ENCODE data around the gene PHYHD1. TPM values are rescaled to one million over a fixed set of nuclear protein-coding genes. Genes with fewer than 3 reads are reported as not detected.
A peak's percentile ranks its signal among the peaks of the same experiment; 100 is the strongest.

The PHYHD1 gene
- total RNA-seq, 1 donor from 2014 or later, result 46.1 TPM

GRCh38 chr9:128887914-128888350 is 32.9 kb upstream of the PHYHD1 start:
- H3K36me3 ChIP-seq, result peaks cover 28 to 55% of the 10 kb centered on the region in 2 donors
- no peaks in the 10 kb centered on the region for H3K9me3 ChIP-seq
- H3K4me1 ChIP-seq, result peaks cover 37 to 75% of the 10 kb centered on the region in 2 donors
- H3K27me3 ChIP-seq, result no peaks in the 10 kb centered on the region
- no peak for DNase-seq (ENCODE audit: low spot score in 2 of 2)
- intact Hi-C loops (cut with DNase I), result no loop called here
- H3K27ac ChIP-seq, result peak overlapping the region; percentile 72 to 76
- TF ChIP-seq, protein P1, sequence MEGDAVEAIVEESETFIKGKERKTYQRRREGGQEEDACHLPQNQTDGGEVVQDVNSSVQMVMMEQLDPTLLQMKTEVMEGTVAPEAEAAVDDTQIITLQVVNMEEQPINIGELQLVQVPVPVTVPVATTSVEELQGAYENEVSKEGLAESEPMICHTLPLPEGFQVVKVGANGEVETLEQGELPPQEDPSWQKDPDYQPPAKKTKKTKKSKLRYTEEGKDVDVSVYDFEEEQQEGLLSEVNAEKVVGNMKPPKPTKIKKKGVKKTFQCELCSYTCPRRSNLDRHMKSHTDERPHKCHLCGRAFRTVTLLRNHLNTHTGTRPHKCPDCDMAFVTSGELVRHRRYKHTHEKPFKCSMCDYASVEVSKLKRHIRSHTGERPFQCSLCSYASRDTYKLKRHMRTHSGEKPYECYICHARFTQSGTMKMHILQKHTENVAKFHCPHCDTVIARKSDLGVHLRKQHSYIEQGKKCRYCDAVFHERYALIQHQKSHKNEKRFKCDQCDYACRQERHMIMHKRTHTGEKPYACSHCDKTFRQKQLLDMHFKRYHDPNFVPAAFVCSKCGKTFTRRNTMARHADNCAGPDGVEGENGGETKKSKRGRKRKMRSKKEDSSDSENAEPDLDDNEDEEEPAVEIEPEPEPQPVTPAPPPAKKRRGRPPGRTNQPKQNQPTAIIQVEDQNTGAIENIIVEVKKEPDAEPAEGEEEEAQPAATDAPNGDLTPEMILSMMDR (IDR thresholded peaks at IDR 0.05), result no peak
- peak overlapping the region; percentile 12 to 16 for H3K4me3 ChIP-seq

DNA sequence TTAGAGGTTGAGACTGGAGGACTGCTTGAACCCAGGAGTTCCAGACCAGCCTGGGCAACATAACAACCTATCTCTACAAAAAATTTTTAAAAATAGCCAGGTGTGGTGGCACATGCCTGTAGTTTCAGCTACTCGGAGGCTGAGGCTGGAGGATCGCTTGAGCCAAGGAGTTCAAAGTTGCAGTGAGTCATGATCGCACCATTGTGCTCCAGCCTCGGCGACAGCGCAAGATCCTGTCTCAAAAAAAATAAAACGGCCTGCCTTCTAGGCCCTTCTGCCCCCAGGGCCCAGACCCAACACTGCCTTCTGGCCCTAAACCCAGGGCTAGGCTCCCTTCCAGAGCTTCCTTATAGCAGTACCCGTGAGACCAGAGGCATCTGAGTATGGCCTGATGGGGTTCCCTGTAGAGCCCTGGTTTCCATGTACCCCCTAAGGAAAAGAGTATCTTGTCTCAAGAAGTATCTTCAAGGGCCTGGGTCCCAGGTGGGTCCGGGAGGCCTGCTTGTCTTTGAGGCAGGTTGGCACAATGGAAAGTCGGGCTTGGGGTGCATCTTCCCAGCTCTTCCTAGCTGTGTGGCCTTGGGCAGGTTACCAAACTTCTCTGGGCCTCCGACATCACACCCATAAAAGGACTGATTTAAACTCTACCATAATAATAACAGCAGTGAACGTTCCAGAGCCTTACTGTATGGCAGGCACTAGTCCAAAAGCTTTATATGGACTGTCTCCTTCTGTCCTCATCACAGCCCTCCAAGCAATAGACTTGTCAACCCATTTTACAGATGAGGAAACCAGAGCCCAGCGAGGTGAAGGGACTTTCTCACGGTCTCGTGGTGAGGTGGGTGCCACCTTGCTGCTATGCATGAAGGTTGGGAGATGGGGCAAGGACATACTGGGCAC is 29.2 kb upstream of the PHYHD1 start:
- Histone ChIP-seq H3K9me3 (no peaks in the 10 kb centered on the region), H3K4me3 (peak overlapping the region in 1 of 2 donors; percentile 34), H3K36me3 (peaks cover 31 to 51% of the 10 kb centered on the region in 2 donors), H3K27ac (peak overlapping the region; percentile 89 to 92), H3K27me3 (no peaks in the 10 kb centered on the region), H3K4me1 (peaks cover 24 to 52% of the 10 kb centered on the region in 2 donors)
- intact Hi-C loops (cut with DNase I), result loop anchor here (1.0 kb wide), 1 partner anchor 20 kb away; no protein-coding TSS in a partner anchor
- TF ChIP-seq, protein P1 (IDR thresholded peaks at IDR 0.05), result no peak
- no peak for DNase-seq (ENCODE audit: low spot score in 2 of 2)

DNA sequence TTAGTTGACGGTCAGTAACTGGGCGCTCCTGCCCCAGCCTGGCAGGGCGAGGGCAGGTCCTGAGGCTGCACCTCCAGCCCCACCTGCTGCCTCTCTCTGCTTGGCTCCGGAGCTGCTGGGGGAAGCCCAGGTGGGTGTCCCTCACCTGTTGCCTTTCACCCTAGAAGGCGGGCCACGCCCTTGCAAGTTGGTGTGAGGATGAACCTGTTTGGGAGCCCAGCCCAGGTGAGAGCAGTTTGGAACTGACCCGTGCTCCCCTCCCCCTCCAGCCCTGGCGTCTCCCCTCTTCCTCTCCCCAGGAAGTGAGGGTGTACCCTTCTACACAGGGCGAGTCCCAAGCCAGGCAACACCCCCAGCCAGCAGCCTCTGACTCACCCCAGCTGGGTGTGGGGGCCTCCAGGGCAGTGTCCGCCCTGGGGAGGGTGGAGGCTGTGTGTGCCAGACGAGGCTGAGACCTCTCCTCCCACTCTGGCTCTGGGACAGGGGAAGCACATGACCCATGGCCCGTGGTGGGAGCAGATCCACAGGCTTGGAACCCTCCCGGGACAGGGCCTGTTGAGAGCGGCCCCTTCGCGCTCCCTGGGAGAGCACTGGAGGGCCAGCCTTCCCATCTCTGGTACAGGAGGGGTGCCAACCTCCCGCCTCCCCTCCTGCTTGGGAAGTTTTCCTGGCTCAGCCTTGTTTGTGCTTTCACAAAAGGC is 28.4 kb upstream of the PHYHD1 start:
- peaks cover 20 to 48% of the 10 kb centered on the region in 2 donors for H3K4me1 ChIP-seq
- intact Hi-C loops (cut with DNase I), result loop anchor here (1.0 kb wide), 1 partner anchor 19 kb away; no protein-coding TSS in a partner anchor
- H3K27ac ChIP-seq, result peak overlapping the region; percentile 89 to 92
- TF ChIP-seq, protein P1 (IDR thresholded peaks at IDR 0.05), result no peak
- peak; percentile 88 to 98 for DNase-seq (ENCODE audit: low spot score in 2 of 2)
- H3K4me3 ChIP-seq, result peak overlapping the region in 1 of 2 donors; percentile 34
- H3K9me3 ChIP-seq, result no peaks in the 10 kb centered on the region
- H3K36me3 ChIP-seq, result peaks cover 31 to 56% of the 10 kb centered on the region in 2 donors
- no peaks in the 10 kb centered on the region for H3K27me3 ChIP-seq

GRCh38 chr9:128893354-128893753 is 27.4 kb upstream of the PHYHD1 start:
- Histone ChIP-seq H3K4me1 (peaks cover 14 to 43% of the 10 kb centered on the region in 2 donors), H3K27me3 (no peaks in the 10 kb centered on the region), H3K36me3 (peaks cover 31 to 57% of the 10 kb centered on the region in 2 donors), H3K4me3 (no peak overlapping the region), H3K27ac (peak overlapping the region; percentile 89 to 92), H3K9me3 (no peaks in the 10 kb centered on the region)
- intact Hi-C loops (cut with DNase I), result no loop called here
- no peak for DNase-seq (ENCODE audit: low spot score in 2 of 2)
- TF ChIP-seq, protein P1 (IDR thresholded peaks at IDR 0.05), result no peak

- Histone ChIP-seq H3K27ac (peak overlapping the region; percentile 20 to 38), H3K4me3 (no peak overlapping the region), H3K27me3 (no peaks in the 10 kb centered on the region), H3K9me3 (no peaks in the 10 kb centered on the region), H3K36me3 (peaks cover 34 to 56% of the 10 kb centered on the region in 2 donors), H3K4me1 (peaks cover 14 to 41% of the 10 kb centered on the region in 2 donors)
- intact Hi-C loops (cut with DNase I), result no loop called here
- TF ChIP-seq, protein P1 (IDR thresholded peaks at IDR 0.05), result no peak
- no peak for DNase-seq (ENCODE audit: low spot score in 2 of 2)
Measured at GRCh38 chr9:128894764-128895163, 26.0 kb upstream of the PHYHD1 start.

Measured in ascending aorta (tissue), 2 donors.